ENCODE data around the gene KDM4C. TPM values are rescaled to one million over a fixed set of nuclear protein-coding genes. Genes with fewer than 3 reads are reported as not detected.

KDM4C gene
- total RNA-seq, 1 experiment from 2014 or later: 16.8 TPM

DNA sequence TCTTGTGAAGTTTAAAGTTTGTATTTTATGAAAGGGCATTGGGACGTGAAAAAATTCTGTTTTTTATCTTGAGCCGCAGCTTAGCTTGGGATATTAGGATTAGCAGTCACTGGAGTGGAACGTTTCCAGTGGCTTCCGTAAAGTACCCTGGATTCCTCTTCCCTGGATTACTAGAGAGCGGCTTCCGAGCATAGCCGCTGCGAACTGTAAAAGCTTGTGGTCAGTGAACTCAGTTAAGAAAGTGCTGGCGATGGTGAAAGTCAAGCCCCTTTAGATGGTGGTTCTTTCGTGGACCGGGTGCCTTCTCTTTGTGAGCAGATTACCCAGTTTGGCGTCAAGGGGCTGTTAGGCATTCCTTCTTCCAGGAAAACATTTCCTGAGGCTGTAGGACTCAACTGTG, 168.1 kb downstream of the KDM4C start:
- no peak overlapping the region for H3K27ac ChIP-seq (ENCODE audit: low read depth, low read length)
- no peaks in the 10 kb centered on the region for H3K36me3 ChIP-seq (ENCODE audit: control insufficient read depth in 1 of 2, insufficient read depth in 2 of 2, low read length in 2 of 2)
- H3K4me1 ChIP-seq (ENCODE audit: control insufficient read depth in 1 of 2, insufficient read depth in 2 of 2, low read length in 2 of 2): peaks cover 1 to 2% of the 10 kb centered on the region in 2 experiments
- no peak overlapping the region for H2AFZ ChIP-seq (ENCODE audit: low read depth, low read length, poor library complexity, severe bottlenecking)
- ATAC-seq (no peak), DNase-seq (ENCODE audit: low read depth, low spot score) (no peak)
- no peaks in the 10 kb centered on the region for H3K9me3 ChIP-seq (ENCODE audit: control insufficient read depth in 1 of 2, insufficient read depth in 1 of 2, low read depth in 1 of 2, low read length in 2 of 2)
- H3K9me2 ChIP-seq (ENCODE audit: insufficient read depth): no peaks in the 10 kb centered on the region
- ChIA-PET RAD21 (ENCODE audit: low non-redundant PET in 1 of 2, low total read pairs in 2 of 2, uncharacterized antibody in 2 of 2, unreplicated experiment in 2 of 2) (no interaction called here), CTCF (no interaction called here), POLR2A (no interaction called here)
- H3K4me2 ChIP-seq (ENCODE audit: low read length): no peak overlapping the region
- BruUV-seq (replicated peaks): no TSS peak
- TF ChIP-seq, protein P1, sequence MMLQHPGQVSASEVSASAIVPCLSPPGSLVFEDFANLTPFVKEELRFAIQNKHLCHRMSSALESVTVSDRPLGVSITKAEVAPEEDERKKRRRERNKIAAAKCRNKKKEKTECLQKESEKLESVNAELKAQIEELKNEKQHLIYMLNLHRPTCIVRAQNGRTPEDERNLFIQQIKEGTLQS (IDR thresholded peaks at IDR 0.05): no peak
- TF ChIP-seq RAD21 (IDR thresholded peaks at IDR 0.05; ENCODE audit: low read depth): no peak
- no peak for TF ChIP-seq EZH2phosphoT487 (IDR thresholded peaks at IDR 0.05; ENCODE audit: borderline replicate concordance)
- no peak for TF ChIP-seq EZH2 (IDR thresholded peaks at IDR 0.05)
- no peak for TF ChIP-seq ZFX (IDR thresholded peaks at IDR 0.05)
- no peak for TF ChIP-seq EGR1 (IDR thresholded peaks at IDR 0.05; ENCODE audit: low read depth)
- TF ChIP-seq JUND (IDR thresholded peaks at IDR 0.05): no peak
- TF ChIP-seq POLR2A (IDR thresholded peaks at IDR 0.05; ENCODE audit: borderline replicate concordance, extremely low read depth, insufficient read depth, insufficient read length): no peak
- TF ChIP-seq FOSL1 (IDR thresholded peaks at IDR 0.05; ENCODE audit: low read depth): no peak
- TF ChIP-seq YY1 (IDR thresholded peaks at IDR 0.05; ENCODE audit: extremely low read depth, insufficient replicate concordance, low read depth, low read length): no peak
- TF ChIP-seq TCF7L2 (IDR thresholded peaks at IDR 0.05; ENCODE audit: borderline replicate concordance, extremely low read depth, insufficient read depth, insufficient read length): no peak
- no peak for TF ChIP-seq MAX (IDR thresholded peaks at IDR 0.05)
- TF ChIP-seq CBX3 (IDR thresholded peaks at IDR 0.05; ENCODE audit: low read depth): no peak
- H3K4me3 ChIP-seq (replicated peaks in 1 of 2; ENCODE audit: low read depth in 1 of 2, low read length in 2 of 2): no peak overlapping the region
- intact Hi-C loops (cut with micrococcal nuclease): no loop called here
- H3K9ac ChIP-seq (ENCODE audit: low read length): no peak overlapping the region
- no peaks in the 10 kb centered on the region for H3K79me2 ChIP-seq (ENCODE audit: insufficient read depth, low read length)
- no peaks in the 10 kb centered on the region for H3K27me3 ChIP-seq (ENCODE audit: insufficient read depth, low read length)
- no peaks in the 10 kb centered on the region for H4K20me1 ChIP-seq (ENCODE audit: insufficient read depth)

- Histone ChIP-seq H3K4me3 (replicated peaks in 1 of 2; ENCODE audit: low read depth in 1 of 2, low read length in 2 of 2) (no peak overlapping the region), H3K79me2 (ENCODE audit: insufficient read depth, low read length) (no peaks in the 10 kb centered on the region), H4K20me1 (ENCODE audit: insufficient read depth) (no peaks in the 10 kb centered on the region), H3K36me3 (ENCODE audit: control insufficient read depth in 1 of 2, insufficient read depth in 2 of 2, low read length in 2 of 2) (no peaks in the 10 kb centered on the region), H3K27ac (ENCODE audit: low read depth, low read length) (no peak overlapping the region), H3K9me2 (ENCODE audit: insufficient read depth) (no peaks in the 10 kb centered on the region), H2AFZ (ENCODE audit: low read depth, low read length, poor library complexity, severe bottlenecking) (no peak overlapping the region), H3K4me2 (ENCODE audit: low read length) (no peak overlapping the region), H3K9ac (ENCODE audit: low read length) (no peak overlapping the region), H3K9me3 (ENCODE audit: control insufficient read depth in 1 of 2, insufficient read depth in 1 of 2, low read depth in 1 of 2, low read length in 2 of 2) (no peaks in the 10 kb centered on the region), H3K4me1 (ENCODE audit: control insufficient read depth in 1 of 2, insufficient read depth in 2 of 2, low read length in 2 of 2) (peaks cover 7 to 8% of the 10 kb centered on the region in 2 experiments), H3K27me3 (ENCODE audit: insufficient read depth, low read length) (no peaks in the 10 kb centered on the region)
- intact Hi-C loops (cut with micrococcal nuclease): no loop called here
- ChIA-PET RAD21 (ENCODE audit: low non-redundant PET in 1 of 2, low total read pairs in 2 of 2, uncharacterized antibody in 2 of 2, unreplicated experiment in 2 of 2) (no interaction called here), CTCF (no interaction called here), POLR2A (no interaction called here)
- BruUV-seq (replicated peaks): no TSS peak
- no peak for DNase-seq (ENCODE audit: low read depth, low spot score)
- ATAC-seq: no peak
- TF ChIP-seq POLR2AphosphoS5 (IDR thresholded peaks at IDR 0.05; ENCODE audit: low read depth, low read length) (no peak), YY1 (IDR thresholded peaks at IDR 0.05; ENCODE audit: extremely low read depth, insufficient replicate concordance, low read depth, low read length) (no peak), MAX (IDR thresholded peaks at IDR 0.05) (no peak), ZNF274 (IDR thresholded peaks at IDR 0.05; ENCODE audit: low read depth, low read length) (no peak), ZFX (IDR thresholded peaks at IDR 0.05) (no peak), EZH2phosphoT487 (IDR thresholded peaks at IDR 0.05; ENCODE audit: borderline replicate concordance) (no peak), SRF (IDR thresholded peaks at IDR 0.05; ENCODE audit: low read depth) (no peak), ELF1 (IDR thresholded peaks at IDR 0.05; ENCODE audit: borderline replicate concordance, low read depth) (no peak), RAD21 (IDR thresholded peaks at IDR 0.05; ENCODE audit: low read depth) (no peak), SIN3A (IDR thresholded peaks at IDR 0.05; ENCODE audit: low read depth) (no peak), EZH2 (IDR thresholded peaks at IDR 0.05) (no peak), CBX3 (IDR thresholded peaks at IDR 0.05; ENCODE audit: low read depth) (no peak), JUND (IDR thresholded peaks at IDR 0.05) (no peak), FOSL1 (IDR thresholded peaks at IDR 0.05; ENCODE audit: low read depth) (no peak)
- TF ChIP-seq, protein P2, sequence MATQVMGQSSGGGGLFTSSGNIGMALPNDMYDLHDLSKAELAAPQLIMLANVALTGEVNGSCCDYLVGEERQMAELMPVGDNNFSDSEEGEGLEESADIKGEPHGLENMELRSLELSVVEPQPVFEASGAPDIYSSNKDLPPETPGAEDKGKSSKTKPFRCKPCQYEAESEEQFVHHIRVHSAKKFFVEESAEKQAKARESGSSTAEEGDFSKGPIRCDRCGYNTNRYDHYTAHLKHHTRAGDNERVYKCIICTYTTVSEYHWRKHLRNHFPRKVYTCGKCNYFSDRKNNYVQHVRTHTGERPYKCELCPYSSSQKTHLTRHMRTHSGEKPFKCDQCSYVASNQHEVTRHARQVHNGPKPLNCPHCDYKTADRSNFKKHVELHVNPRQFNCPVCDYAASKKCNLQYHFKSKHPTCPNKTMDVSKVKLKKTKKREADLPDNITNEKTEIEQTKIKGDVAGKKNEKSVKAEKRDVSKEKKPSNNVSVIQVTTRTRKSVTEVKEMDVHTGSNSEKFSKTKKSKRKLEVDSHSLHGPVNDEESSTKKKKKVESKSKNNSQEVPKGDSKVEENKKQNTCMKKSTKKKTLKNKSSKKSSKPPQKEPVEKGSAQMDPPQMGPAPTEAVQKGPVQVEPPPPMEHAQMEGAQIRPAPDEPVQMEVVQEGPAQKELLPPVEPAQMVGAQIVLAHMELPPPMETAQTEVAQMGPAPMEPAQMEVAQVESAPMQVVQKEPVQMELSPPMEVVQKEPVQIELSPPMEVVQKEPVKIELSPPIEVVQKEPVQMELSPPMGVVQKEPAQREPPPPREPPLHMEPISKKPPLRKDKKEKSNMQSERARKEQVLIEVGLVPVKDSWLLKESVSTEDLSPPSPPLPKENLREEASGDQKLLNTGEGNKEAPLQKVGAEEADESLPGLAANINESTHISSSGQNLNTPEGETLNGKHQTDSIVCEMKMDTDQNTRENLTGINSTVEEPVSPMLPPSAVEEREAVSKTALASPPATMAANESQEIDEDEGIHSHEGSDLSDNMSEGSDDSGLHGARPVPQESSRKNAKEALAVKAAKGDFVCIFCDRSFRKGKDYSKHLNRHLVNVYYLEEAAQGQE (IDR thresholded peaks at IDR 0.05; ENCODE audit: low read depth): no peak
Observed at GRCh38 chr9:6926436-6926835, 168.7 kb downstream of the KDM4C start.
